Mucosa of rectum (tissue), 2 donors: ENCODE measurements around the gene AHSA1.
A peak's percentile ranks its signal among the peaks of the same experiment; 100 is the strongest.

ENCODE experiments used
- H3K27ac ChIP-seq, 2 donors: one replicate each; pipeline ENCODE4 v1.7.0; 2013; ENCODE audit warnings: inconsistent platforms in 2 of 2, low read depth in 2 of 2, low read length in 2 of 2
- H3K27me3 ChIP-seq, 2 donors: one replicate each; pipeline ENCODE4 v1.7.0; 2013; ENCODE audit warnings: low read length in 2 of 2; ENCODE audit not compliant: control insufficient read depth in 2 of 2, insufficient read depth in 2 of 2
- H3K36me3 ChIP-seq, 2 donors: one replicate each; pipeline ENCODE4 v1.7.0; 2013; ENCODE audit warnings: low read length in 2 of 2; ENCODE audit not compliant: control insufficient read depth in 2 of 2, insufficient read depth in 2 of 2
- H3K4me1 ChIP-seq, 2 donors: one replicate each; pipeline ENCODE4 v1.7.0; 2013; ENCODE audit warnings: low read length in 2 of 2, mild to moderate bottlenecking in 1 of 2; ENCODE audit not compliant: control insufficient read depth in 2 of 2, insufficient read depth in 2 of 2
- H3K4me3 ChIP-seq, 2 donors: one replicate each; pipeline ENCODE4 v1.7.0; 2013; ENCODE audit warnings: low read length in 2 of 2
- H3K9ac ChIP-seq, 2 donors: one replicate each; pipeline ENCODE4 v1.7.0; 2013; ENCODE audit warnings: low read length in 2 of 2, low read depth in 1 of 2, mild to moderate bottlenecking in 1 of 2
- H3K9me3 ChIP-seq, 2 donors: one replicate each; pipeline ENCODE4 v1.7.0; 2013; ENCODE audit warnings: low read length in 2 of 2; ENCODE audit not compliant: control insufficient read depth in 2 of 2
- donor health status: healthy.
- donor health status: Normal muscosa, but diverticular disease.

The AHSA1 gene

DNA sequence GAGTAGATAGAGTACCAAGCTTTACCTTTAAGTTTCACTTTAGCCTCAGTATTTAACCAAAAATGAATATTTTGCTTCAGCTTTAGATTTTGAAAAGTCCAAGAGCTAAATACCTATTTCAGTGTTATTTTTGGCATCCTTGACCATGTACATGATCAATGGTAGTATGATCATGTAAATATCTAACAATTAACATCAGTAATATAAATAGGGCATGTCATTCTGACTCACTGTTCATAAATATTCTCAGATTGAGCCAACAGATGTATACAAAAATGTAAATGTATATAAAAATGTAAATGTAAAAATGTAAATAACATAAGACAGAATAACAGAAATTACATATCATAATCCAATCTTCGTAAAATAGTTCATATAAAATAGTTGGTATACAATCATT, 19.3 kb upstream of the AHSA1 start:
- no peaks in the 10 kb centered on the region for H3K4me1 ChIP-seq
- H3K27ac ChIP-seq, result no peak overlapping the region
- H3K27me3 ChIP-seq, result no peaks in the 10 kb centered on the region
- no peak overlapping the region for H3K9ac ChIP-seq
- no peak overlapping the region for H3K4me3 ChIP-seq
- peaks cover 62 to 65% of the 10 kb centered on the region in 2 donors for H3K36me3 ChIP-seq
- H3K9me3 ChIP-seq, result no peaks in the 10 kb centered on the region

- no peaks in the 10 kb centered on the region for H3K27me3 ChIP-seq
- no peak overlapping the region for H3K9ac ChIP-seq
- no peaks in the 10 kb centered on the region for H3K4me1 ChIP-seq
- H3K27ac ChIP-seq, result no peak overlapping the region
- H3K9me3 ChIP-seq, result no peaks in the 10 kb centered on the region
- no peak overlapping the region for H3K4me3 ChIP-seq
- peaks cover 61 to 65% of the 10 kb centered on the region in 2 donors for H3K36me3 ChIP-seq
These were observed 18.0 kb upstream of the AHSA1 start for GRCh38 chr14:77439861-77440260.

GRCh38 chr14:77442196-77442595, 15.7 kb upstream of the AHSA1 start:
- H3K4me3 ChIP-seq, result no peak overlapping the region
- no peak overlapping the region for H3K9ac ChIP-seq
- H3K36me3 ChIP-seq, result peaks cover 51 to 53% of the 10 kb centered on the region in 2 donors
- no peak overlapping the region for H3K27ac ChIP-seq
- no peaks in the 10 kb centered on the region for H3K9me3 ChIP-seq
- H3K4me1 ChIP-seq, result no peaks in the 10 kb centered on the region
- H3K27me3 ChIP-seq, result no peaks in the 10 kb centered on the region

GRCh38 chr14:77455966-77456640, 1.8 kb upstream of the AHSA1 start:
- Histone ChIP-seq H3K27me3 (no peaks in the 10 kb centered on the region), H3K27ac (no peak overlapping the region), H3K9me3 (no peaks in the 10 kb centered on the region), H3K9ac (peak overlapping the region in 1 of 2 donors; percentile 88), H3K36me3 (peaks cover 16 to 28% of the 10 kb centered on the region in 2 donors), H3K4me1 (peaks cover 18 to 25% of the 10 kb centered on the region in 2 donors), H3K4me3 (peak overlapping the region in 1 of 2 donors; percentile 97)

GRCh38 chr14:77457115-77457521, 775 bp upstream of the AHSA1 start:
- Histone ChIP-seq H3K9me3 (no peaks in the 10 kb centered on the region), H3K27me3 (no peaks in the 10 kb centered on the region), H3K4me1 (peaks cover 18 to 25% of the 10 kb centered on the region in 2 donors), H3K4me3 (peak overlapping the region; percentile 97 to 99), H3K36me3 (peaks cover 20 to 27% of the 10 kb centered on the region in 2 donors), H3K27ac (peak overlapping the region; percentile 93 to 95), H3K9ac (peak overlapping the region; percentile 88 to 92)

DNA sequence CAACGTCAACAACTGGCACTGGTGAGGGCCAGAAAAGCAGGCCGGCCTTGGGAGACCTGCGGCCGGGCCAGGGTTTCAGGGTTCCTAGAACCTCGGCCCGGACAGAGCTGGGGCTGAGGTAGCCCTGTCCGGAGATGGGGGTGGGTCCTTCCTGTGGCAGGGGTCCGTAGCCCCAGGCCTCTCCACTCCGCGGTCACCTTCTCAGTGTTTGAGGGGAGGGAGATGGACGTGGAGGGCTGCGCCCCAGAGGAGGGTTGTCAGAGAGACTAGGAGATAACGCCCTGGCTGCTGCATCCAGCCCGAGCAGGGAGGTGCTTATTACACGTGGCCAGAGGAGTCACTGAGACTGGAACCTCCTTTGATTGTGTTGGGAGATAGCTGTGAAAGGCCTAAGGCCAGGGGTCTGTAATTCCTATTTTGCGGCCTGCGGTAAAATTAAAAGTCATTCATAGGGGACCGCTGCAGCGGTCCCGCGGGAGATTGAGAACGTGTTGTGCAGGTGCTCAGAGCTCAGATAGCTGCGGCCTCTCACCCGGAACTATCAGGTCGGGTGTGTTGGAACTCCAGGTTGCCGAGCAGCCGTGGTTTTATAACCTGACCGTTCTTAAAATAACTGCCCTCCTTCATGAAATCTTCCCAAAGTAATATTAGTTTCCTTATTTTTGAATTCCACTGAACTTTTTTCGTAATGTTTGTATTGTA, 507 bp downstream of the AHSA1 start:
- H3K27me3 ChIP-seq, result no peaks in the 10 kb centered on the region
- peak overlapping the region; percentile 88 to 95 for H3K9ac ChIP-seq
- peak overlapping the region; percentile 97 to 99 for H3K4me3 ChIP-seq
- H3K4me1 ChIP-seq, result peaks cover 18 to 25% of the 10 kb centered on the region in 2 donors
- no peaks in the 10 kb centered on the region for H3K9me3 ChIP-seq
- peaks cover 29 to 32% of the 10 kb centered on the region in 2 donors for H3K36me3 ChIP-seq
- peak overlapping the region; percentile 93 to 95 for H3K27ac ChIP-seq

DNA sequence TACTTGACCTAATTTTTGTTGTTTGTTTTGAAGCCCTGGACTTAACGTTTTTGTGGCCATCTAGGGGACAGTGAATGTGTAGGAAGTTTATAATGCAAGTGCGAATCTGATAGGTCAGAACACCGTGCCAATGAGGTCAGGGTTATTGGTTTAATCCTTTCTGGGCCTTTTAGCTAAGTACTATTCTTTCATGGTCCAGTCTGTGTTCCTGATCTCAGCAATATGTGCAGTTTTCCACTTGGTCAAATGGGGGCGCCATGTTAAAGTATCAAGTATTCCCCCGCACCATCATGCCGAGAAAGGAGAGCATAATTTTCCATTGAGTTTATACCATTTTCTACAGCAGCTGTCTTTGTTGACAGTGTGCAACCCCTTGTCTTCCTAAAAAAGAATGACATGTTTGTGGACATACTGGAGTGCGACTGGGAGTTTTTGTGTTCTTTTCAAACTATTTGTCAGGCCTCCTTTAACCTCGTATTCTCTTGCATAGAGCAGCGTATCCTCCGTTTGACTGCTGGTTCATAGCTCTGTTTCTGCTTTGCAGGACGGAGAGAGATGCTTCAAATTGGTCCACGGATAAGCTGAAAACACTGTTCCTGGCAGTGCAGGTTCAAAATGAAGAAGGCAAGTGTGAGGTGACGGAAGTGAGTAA, 1.3 kb downstream of the AHSA1 start:
- H3K9ac ChIP-seq, result peak overlapping the region; percentile 88 to 95
- no peaks in the 10 kb centered on the region for H3K27me3 ChIP-seq
- peaks cover 18 to 25% of the 10 kb centered on the region in 2 donors for H3K4me1 ChIP-seq
- H3K4me3 ChIP-seq, result peak overlapping the region; percentile 97 to 99
- H3K9me3 ChIP-seq, result no peaks in the 10 kb centered on the region
- peak overlapping the region; percentile 24 to 93 for H3K27ac ChIP-seq
- peaks cover 34 to 35% of the 10 kb centered on the region in 2 donors for H3K36me3 ChIP-seq

DNA sequence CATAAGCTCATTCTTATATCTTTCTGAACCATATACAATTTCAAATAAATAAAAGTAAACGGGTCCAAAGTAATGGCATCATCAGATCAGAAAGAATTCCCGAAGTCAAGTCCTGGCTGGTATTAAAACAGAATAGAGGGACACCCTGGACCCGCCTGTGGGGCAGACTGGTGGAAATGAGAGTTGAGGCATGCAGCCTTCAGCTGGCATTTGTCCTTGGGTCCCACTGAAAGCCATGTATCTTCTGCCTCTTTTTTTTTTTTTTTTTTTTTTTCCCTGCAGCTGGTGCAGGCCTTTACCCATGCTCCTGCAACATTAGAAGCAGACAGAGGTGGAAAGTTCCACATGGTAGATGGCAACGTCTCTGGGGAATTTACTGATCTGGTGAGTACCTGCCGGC, 9.9 kb downstream of the AHSA1 start:
- Histone ChIP-seq H3K4me3 (no peak overlapping the region), H3K27me3 (no peaks in the 10 kb centered on the region), H3K36me3 (peaks cover 44 to 60% of the 10 kb centered on the region in 2 donors), H3K9ac (no peak overlapping the region), H3K27ac (no peak overlapping the region), H3K4me1 (peaks cover 0 to 9% of the 10 kb centered on the region in 2 donors), H3K9me3 (no peaks in the 10 kb centered on the region)

GRCh38 chr14:77469067-77469505, 11.2 kb downstream of the AHSA1 start:
- Histone ChIP-seq H3K27ac (no peak overlapping the region), H3K9ac (no peak overlapping the region), H3K4me1 (peaks cover 0 to 9% of the 10 kb centered on the region in 2 donors), H3K36me3 (peaks cover 35 to 49% of the 10 kb centered on the region in 2 donors), H3K4me3 (no peak overlapping the region), H3K9me3 (no peaks in the 10 kb centered on the region), H3K27me3 (no peaks in the 10 kb centered on the region)

DNA sequence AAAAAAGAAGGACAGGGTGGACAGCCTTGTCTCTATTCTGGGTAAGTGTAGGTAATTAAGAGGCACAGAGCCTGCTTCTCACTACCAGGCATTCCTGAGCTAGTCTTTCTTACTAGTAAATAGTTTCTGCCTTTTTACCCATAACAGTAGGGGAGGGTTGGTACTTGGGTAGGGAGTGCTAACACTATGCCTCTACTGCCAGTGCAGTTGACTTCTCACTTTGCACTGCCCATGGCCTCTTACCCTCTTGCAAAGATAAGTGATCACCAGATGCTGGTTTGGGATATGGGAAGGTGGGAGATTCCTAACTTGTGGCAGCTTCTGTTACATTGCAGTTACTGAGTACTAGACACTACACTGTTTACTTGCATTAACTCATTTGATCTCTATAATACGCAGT, 11.6 kb downstream of the AHSA1 start:
- H3K36me3 ChIP-seq, result peaks cover 35 to 46% of the 10 kb centered on the region in 2 donors
- H3K9me3 ChIP-seq, result no peaks in the 10 kb centered on the region
- peak overlapping the region in 1 of 2 donors; percentile 76 for H3K27ac ChIP-seq
- H3K27me3 ChIP-seq, result no peaks in the 10 kb centered on the region
- H3K4me3 ChIP-seq, result no peak overlapping the region
- no peak overlapping the region for H3K9ac ChIP-seq
- peaks cover 0 to 9% of the 10 kb centered on the region in 2 donors for H3K4me1 ChIP-seq
